HUES48 (cell line): Measurements from ENCODE around the gene TSC1.

Experiments
- H3K27ac ChIP-seq: one replicate; pipeline ENCODE4 v1.7.0; 2013; ENCODE audit warnings: low read depth, low read length, inconsistent platforms
- H3K27me3 ChIP-seq: 2 replicates; pipeline ENCODE4 v1.6.1; 2013; ENCODE audit warnings: mild to moderate bottlenecking, low read length; ENCODE audit not compliant: control insufficient read depth, insufficient read depth
- H3K36me3 ChIP-seq: 2 replicates; pipeline ENCODE4 v1.6.1; 2013; ENCODE audit warnings: low read length; ENCODE audit not compliant: control insufficient read depth, insufficient read depth
- H3K4me1 ChIP-seq: 2 replicates; pipeline ENCODE4 v1.6.1; 2013; ENCODE audit warnings: mild to moderate bottlenecking, low read length; ENCODE audit not compliant: control insufficient read depth, insufficient read depth
- H3K4me3 ChIP-seq: 2 replicates; pipeline ENCODE4 v1.5.1; 2013; ENCODE audit warnings: mild to moderate bottlenecking, low read depth, low read length
- H3K9ac ChIP-seq: 2 replicates; pipeline ENCODE4 v1.6.1; 2013; ENCODE audit warnings: mild to moderate bottlenecking, low read depth, low read length, moderate library complexity
- H3K9me3 ChIP-seq: 2 replicates; pipeline ENCODE4 v1.6.1; 2013; ENCODE audit warnings: low read length; ENCODE audit not compliant: control insufficient read depth, insufficient read depth

The TSC1 gene

DNA sequence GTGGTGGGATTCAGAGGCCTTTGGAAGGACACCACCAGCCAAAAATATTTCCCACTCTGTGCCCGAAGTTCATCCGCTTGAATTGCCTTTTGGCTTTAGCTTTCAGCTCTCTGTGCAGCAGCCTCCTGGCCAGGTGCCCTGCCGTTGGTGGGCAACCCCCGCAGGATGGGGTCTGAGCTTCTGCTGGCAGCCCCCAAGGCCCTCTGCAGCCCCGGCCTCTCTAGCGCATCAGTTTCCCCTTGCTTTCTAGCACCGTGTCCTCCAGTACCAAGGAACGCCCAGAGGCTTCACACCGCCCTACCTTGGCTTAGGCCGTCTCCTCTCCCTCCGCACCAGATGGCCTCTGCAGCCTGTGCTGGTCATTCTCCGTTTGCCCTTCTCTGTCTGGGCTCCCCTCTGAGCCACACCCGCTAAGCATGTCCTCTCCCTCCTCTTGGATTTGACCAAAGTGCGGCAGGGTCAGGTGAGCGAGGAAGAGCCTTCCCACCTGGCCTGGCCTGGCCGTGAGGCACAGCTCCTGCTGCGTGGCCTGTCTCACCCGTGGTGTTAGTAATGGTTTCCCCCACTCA lies 4.2 kb upstream of the TSC1 start:
- peaks cover 13% of the 10 kb centered on the region for H3K4me1 ChIP-seq
- no peaks in the 10 kb centered on the region for H3K36me3 ChIP-seq
- H3K27me3 ChIP-seq = no peaks in the 10 kb centered on the region
- no peak overlapping the region for H3K4me3 ChIP-seq
- H3K9me3 ChIP-seq = no peaks in the 10 kb centered on the region
- H3K9ac ChIP-seq = no peak overlapping the region
- H3K27ac ChIP-seq = no peak overlapping the region

DNA sequence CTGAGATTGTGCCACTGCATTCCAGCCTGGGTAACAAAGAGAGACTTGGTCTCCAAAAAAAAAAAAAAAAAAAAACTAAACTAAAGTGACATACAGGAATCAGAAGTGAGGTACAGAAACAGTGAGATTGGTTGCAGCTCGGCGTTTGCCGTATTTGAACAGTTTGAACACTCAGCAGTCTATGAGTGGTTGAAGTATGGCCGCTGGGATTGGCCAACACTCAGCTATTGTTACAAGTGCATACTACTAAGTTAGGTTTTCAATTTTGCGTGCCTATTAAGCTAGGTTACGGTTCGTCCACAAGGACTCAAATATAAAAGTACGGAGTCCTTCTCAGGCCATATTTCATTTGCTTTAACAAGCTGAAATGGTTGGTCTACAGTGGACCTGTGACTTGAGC lies 3.3 kb upstream of the TSC1 start:
- H3K4me3 ChIP-seq = no peak overlapping the region
- H3K9me3 ChIP-seq = no peaks in the 10 kb centered on the region
- H3K9ac ChIP-seq = no peak overlapping the region
- H3K36me3 ChIP-seq = no peaks in the 10 kb centered on the region
- H3K27ac ChIP-seq = no peak overlapping the region
- H3K4me1 ChIP-seq = peaks cover 22% of the 10 kb centered on the region
- no peaks in the 10 kb centered on the region for H3K27me3 ChIP-seq

DNA sequence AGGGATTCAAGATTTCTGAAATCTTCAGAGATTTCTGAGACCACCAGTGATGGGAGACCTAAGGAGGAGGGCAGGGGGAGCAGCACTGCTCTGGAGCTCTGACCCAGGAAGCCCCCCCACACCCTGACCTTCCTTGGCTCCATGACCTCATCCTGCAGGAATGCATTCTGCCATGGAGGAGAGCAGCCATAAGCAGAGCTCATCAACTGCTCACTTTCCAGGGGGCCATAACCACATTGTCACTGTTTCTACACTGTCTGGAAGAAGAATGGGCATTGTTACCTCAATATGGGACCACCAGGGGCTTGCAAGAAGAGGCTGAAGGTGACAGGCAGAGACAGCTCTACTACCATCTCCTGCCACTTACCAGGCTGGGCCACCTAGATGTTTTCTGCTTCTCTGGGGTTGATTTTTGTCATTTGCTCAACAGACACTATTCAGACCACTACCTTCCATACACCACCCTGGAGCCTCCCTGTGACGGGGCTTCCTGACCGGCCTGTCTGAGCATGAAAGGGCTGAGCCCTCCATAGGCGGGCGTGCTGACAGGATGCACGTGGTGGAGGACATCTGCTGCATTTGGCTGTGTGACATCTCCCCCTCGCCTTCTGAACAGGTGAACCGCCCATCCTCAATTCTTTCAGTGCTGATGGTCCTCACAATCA lies 2.3 kb upstream of the TSC1 start:
- H3K9me3 ChIP-seq = no peaks in the 10 kb centered on the region
- H3K27ac ChIP-seq = peak overlapping the region; percentile 63
- no peaks in the 10 kb centered on the region for H3K27me3 ChIP-seq
- no peak overlapping the region for H3K4me3 ChIP-seq
- peaks cover 32% of the 10 kb centered on the region for H3K4me1 ChIP-seq
- H3K9ac ChIP-seq = no peak overlapping the region
- no peaks in the 10 kb centered on the region for H3K36me3 ChIP-seq

DNA sequence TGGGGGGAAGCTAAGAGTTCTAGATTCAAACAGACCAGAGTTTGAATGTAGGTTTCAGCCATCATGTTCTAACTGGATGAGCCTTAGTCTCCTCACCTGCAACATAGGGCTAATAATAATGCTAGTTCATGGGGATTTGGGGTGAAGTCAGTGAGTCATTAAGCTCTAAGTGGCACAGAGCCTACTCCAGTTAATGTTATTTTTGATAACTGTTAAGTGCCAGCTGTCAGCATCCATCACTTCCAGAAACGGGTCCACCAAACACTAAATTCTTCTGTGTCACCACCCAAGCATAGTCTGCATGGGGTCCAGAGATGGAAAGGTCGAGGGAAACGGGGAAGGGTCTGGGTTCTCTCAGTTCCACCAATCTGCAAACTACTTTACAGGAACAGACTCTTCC lies 1.8 kb upstream of the TSC1 start:
- Histone ChIP-seq H3K36me3 (no peaks in the 10 kb centered on the region), H3K27me3 (no peaks in the 10 kb centered on the region), H3K9me3 (no peaks in the 10 kb centered on the region), H3K4me1 (peaks cover 36% of the 10 kb centered on the region), H3K4me3 (no peak overlapping the region), H3K9ac (no peak overlapping the region), H3K27ac (peak overlapping the region; percentile 25)

DNA sequence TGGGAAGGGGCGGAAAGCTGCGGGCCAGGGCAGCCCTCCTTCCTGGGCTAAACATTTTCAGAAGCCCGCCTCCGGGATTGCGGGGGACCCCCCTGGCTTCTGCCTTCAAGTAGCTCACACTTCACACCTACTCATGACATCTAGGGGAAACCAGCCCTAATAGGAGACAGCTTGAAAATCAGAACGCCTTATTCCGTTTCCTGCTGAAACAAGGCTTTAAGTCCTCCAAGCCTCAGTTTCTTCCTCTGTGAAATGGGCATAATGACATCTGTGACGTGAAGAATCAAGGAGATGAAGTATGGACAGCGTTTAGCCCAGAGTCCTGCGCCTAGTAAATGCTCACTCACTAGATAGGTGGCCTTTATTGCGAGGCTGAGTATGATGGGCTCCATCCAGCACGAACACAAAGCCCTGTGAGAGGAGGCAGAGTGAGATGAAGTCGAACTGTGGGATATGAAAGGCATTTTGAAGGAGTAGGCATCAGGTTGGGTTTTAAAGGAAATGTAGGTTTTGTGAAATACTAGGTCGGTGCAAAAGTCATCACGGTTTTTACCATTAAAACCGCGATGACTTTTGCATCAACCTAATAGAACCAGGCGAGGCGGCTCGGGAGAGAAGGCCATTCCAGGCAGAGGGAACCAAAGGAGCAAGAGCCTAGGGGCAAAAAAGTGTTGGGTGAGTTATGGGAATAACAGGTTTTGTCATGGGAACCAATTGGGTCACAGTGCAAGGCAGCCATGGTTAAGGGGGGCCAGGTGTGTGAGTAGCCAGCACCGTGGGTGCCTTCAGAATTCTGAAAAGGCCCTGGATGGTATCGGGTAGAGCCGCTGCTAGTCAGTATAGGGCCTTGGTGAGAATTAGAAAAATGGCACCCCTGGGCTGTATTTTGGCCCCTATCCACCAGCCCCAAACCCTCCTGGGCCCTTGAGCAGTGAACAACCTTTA lies 1.0 kb upstream of the TSC1 start:
- peak overlapping the region; percentile 98 for H3K4me3 ChIP-seq
- no peaks in the 10 kb centered on the region for H3K27me3 ChIP-seq
- peaks cover 36% of the 10 kb centered on the region for H3K4me1 ChIP-seq
- H3K27ac ChIP-seq = peak overlapping the region; percentile 98
- H3K9me3 ChIP-seq = no peaks in the 10 kb centered on the region
- peak overlapping the region; percentile 79 for H3K9ac ChIP-seq
- no peaks in the 10 kb centered on the region for H3K36me3 ChIP-seq

DNA sequence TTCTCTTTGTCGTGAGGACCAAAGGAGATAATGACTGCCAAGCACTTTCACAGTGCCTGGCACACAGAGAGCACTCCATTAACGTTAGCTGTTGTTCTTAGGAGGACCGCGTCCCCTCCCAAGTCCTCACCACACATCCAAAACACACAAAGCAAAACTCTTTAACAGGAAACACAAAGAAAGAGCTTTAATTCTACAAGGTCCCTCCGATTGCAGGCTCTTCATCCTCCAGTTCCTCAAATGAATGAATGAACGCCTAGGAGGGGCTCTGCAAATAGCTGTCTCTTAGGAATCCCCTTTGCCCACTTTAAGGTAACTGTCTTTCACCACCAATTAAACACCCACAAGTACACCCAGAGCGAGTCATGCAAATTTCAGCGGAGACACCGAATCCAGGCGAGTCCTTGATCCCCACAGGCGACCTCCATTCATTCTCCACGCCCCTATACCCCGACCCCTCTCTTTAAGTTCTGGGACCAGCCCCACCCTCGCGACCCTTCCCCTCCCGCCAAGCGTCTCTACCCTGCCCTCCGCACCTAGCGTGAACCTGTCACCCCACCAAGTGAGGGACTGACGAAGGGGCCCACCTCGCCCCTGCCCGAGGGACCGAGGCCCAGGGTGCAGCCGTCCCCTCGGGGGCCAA lies 644 bp downstream of the TSC1 start:
- peak overlapping the region; percentile 98 for H3K4me3 ChIP-seq
- H3K27ac ChIP-seq = peak overlapping the region; percentile 98

DNA sequence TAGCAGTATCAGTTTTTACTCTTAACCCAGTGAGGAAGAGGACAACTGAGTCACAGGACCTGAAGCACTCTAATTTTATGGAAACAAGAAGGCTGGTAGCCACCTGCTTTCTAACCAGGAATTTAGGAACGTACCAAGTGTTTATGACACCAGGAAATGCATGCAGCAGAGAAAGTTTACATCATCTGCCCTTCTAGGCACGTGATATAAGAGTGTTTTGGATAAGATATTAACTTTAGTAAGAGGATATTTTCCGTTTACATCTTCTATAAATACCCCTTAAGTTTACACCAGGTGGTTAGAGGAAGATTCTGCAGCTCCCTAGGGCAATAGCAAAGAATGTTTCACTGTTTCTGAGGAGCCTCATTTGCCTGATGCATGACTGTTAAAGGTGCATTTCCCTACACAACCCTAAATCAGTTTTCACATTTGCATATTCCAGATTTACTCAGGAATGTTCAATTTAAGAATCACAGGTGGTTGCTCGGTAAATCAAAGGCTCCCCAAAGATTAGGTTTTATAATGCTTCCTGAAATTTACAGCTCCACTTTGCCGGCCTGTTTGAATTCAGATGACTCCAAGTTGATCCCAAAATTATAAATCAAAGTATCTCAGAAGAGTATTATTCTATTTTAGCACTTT lies 1.8 kb downstream of the TSC1 start:
- H3K4me1 ChIP-seq = peaks cover 47% of the 10 kb centered on the region
- no peaks in the 10 kb centered on the region for H3K36me3 ChIP-seq
- peak overlapping the region; percentile 10; the same call in 1 of the 2 replicates for H3K4me3 ChIP-seq
- H3K27ac ChIP-seq = no peak overlapping the region
- no peaks in the 10 kb centered on the region for H3K9me3 ChIP-seq
- no peaks in the 10 kb centered on the region for H3K27me3 ChIP-seq
- H3K9ac ChIP-seq = no peak overlapping the region

More for the DNA sequence above, 644 bp downstream of the TSC1 start:
- no peaks in the 10 kb centered on the region for H3K27me3 ChIP-seq
- H3K9ac ChIP-seq = peak overlapping the region; percentile 97
- peaks cover 47% of the 10 kb centered on the region for H3K4me1 ChIP-seq
- no peaks in the 10 kb centered on the region for H3K9me3 ChIP-seq
- H3K36me3 ChIP-seq = no peaks in the 10 kb centered on the region

DNA sequence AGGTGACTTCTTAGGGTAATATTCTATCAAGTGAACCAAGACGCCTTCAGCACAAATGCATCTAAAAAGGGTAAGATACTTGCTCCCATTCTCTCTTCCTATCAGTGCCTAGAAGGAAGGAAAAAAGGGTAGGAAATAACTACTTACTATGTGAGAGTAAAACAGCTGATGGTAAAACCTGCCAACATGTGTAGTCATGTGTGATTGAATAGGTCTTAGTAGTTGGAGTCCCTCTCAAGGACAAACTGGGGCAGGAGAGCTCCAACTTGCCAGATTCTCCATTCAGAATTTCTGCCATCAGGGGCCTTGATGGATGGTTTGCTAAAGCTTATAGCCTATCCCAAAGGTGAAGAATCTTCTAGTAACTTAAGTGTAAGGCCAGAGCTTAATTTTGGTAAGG lies 5.2 kb downstream of the TSC1 start:
- no peak overlapping the region for H3K9ac ChIP-seq
- no peak overlapping the region for H3K27ac ChIP-seq
- H3K27me3 ChIP-seq = no peaks in the 10 kb centered on the region
- H3K4me1 ChIP-seq = peaks cover 34% of the 10 kb centered on the region
- H3K36me3 ChIP-seq = no peaks in the 10 kb centered on the region
- no peak overlapping the region for H3K4me3 ChIP-seq
- no peaks in the 10 kb centered on the region for H3K9me3 ChIP-seq

DNA sequence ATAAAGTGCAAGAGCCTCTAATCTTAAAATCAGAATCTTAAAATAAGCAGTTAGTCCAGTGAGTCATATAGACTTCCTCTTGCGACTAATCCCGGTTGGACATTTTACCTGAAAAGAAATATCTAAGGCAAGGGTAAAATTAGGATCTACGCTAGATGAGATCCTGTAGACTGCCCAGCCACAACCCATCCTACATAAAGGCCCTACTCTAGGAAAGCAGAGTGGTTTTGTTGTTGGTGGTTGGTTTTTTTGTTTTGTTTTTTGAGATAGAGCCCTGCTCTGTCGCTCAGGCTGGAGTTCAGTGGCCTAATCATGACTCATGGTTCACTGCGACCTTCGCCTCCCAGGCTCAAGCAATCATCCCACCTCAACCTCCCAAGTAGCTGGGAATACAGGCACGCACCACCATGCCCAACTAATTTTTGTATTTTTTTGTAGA lies 6.9 kb downstream of the TSC1 start:
- no peaks in the 10 kb centered on the region for H3K9me3 ChIP-seq
- no peaks in the 10 kb centered on the region for H3K27me3 ChIP-seq
- no peaks in the 10 kb centered on the region for H3K36me3 ChIP-seq
- no peak overlapping the region for H3K27ac ChIP-seq
- H3K4me3 ChIP-seq = no peak overlapping the region
- H3K9ac ChIP-seq = no peak overlapping the region
- H3K4me1 ChIP-seq = peaks cover 23% of the 10 kb centered on the region

DNA sequence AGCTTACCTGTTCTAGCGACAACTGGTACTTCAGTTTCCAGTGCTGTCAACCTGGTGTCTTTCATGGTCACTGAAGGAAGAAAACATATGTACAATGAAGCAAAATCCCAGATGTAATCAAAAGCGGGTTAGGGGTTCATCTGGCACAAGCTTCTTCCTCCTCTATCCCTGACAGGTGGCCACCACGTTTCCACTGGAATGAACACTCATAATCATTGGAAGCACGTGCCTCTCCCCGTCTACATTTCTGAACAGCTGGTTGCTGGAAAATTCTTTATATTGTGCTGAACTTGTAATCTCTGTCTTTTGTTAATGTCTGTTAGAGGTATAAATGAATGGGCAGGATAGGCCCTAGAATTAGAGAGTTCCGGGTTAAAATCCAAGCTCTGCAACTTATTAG lies 9.4 kb downstream of the TSC1 start:
- Histone ChIP-seq H3K4me3 (no peak overlapping the region), H3K9ac (no peak overlapping the region), H3K9me3 (no peaks in the 10 kb centered on the region), H3K27ac (no peak overlapping the region), H3K27me3 (no peaks in the 10 kb centered on the region), H3K4me1 (0 out of 2 replicates have a peak, but pooled peaks cover 7% of the 10 kb centered on the region), H3K36me3 (no peaks in the 10 kb centered on the region)
